Mesodermal cell (in vitro differentiated cells): Measurements from ENCODE around the gene TCAF1.
"Not testable (repeated sequence)": the region's sequence is repeated elsewhere in the genome, so short reads cannot be mapped to it uniquely, and the experiment has no call there.

Source experiments
- H3K27ac ChIP-seq: 2 replicates; pipeline ENCODE4 v1.7.0; 2013; ENCODE audit warnings: mild to moderate bottlenecking, low read depth, low read length, moderate library complexity; ENCODE audit not compliant: severe bottlenecking
- H3K36me3 ChIP-seq: 2 replicates; pipeline ENCODE4 v1.7.1; 2013; ENCODE audit warnings: mild to moderate bottlenecking, low read length, moderate library complexity; ENCODE audit not compliant: control insufficient read depth, insufficient read depth
- H3K4me1 ChIP-seq: one replicate; pipeline ENCODE4 v1.7.1; 2013; ENCODE audit warnings: mild to moderate bottlenecking, low read length; ENCODE audit not compliant: insufficient read depth, control insufficient read depth, poor library complexity, severe bottlenecking
- H3K4me3 ChIP-seq: 2 replicates; pipeline ENCODE4 v1.7.0; 2013; ENCODE audit warnings: low read length, control low read depth, mild to moderate bottlenecking; ENCODE audit not compliant: insufficient read depth, poor library complexity, severe bottlenecking; ENCODE audit errors: extremely low read depth
- H3K9me3 ChIP-seq: 2 replicates; pipeline ENCODE4 v1.7.1; 2013; ENCODE audit warnings: mild to moderate bottlenecking, low read length, moderate library complexity; ENCODE audit not compliant: control insufficient read depth
- WGBS, 2 experiments: methylation state at CpG; one replicate each; pipeline ENCODE4 v1.1.5; 2013; ENCODE audit warnings: missing lambda C conversion rate in 2 of 2; ENCODE audit not compliant: insufficient coverage in 2 of 2; 5-methylcytosine and 5-hydroxymethylcytosine counted together

Gene TCAF1

DNA sequence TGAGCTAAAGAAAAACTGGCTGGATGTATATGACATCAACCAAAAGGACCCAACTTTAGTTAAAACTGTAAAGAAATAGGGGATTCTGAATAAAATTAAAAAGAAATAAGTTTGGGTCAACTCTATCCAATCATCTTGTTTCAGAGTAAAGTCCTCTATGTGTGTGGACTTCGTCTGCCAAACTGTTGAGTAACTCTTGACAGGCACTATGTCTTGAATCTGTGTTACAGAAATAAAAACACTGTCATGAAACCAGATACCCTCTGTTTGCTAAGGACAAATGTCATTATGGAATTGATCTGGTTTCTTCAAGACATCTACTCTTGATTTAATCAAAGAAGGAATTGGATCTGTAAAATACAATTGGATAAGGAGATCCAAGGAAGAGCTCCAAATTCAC, 46.5 kb downstream of the TCAF1 start:
- H3K4me1 ChIP-seq, H3K9me3 ChIP-seq, H3K4me3 ChIP-seq, H3K36me3 ChIP-seq, H3K27ac ChIP-seq: not testable (repeated sequence)
- no CpG with 5 or more reads among the region's 1 CpG for WGBS, 2 experiments

DNA sequence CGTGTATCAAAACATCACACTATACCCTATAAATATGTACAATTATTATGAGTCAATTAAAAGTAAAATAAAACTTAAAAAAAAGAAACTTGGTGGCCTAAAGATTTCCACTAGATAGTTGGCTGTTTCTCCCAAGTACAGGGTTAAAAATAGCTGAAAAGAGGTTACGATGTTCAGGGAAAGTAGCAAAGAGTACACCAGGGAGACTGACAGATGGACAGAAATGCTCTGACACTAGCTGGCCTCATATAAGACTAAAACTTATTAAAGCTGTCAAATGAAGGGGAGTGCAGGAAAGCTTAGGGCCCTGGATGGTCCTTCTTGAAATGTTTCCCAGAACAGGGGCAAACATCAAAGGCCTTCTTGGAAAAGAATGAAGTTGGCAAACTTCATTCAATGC, 51.3 kb downstream of the TCAF1 start:
- H3K36me3 ChIP-seq: peaks cover 6% of the 10 kb centered on the region
- WGBS, 2 experiments: 93 to 94% methylated on average over 1 of the region's 2 CpGs
- H3K9me3 ChIP-seq: no peaks in the 10 kb centered on the region
- H3K4me3 ChIP-seq: no peak overlapping the region
- H3K27ac ChIP-seq: no peak overlapping the region
- H3K4me1 ChIP-seq: no peaks in the 10 kb centered on the region

DNA sequence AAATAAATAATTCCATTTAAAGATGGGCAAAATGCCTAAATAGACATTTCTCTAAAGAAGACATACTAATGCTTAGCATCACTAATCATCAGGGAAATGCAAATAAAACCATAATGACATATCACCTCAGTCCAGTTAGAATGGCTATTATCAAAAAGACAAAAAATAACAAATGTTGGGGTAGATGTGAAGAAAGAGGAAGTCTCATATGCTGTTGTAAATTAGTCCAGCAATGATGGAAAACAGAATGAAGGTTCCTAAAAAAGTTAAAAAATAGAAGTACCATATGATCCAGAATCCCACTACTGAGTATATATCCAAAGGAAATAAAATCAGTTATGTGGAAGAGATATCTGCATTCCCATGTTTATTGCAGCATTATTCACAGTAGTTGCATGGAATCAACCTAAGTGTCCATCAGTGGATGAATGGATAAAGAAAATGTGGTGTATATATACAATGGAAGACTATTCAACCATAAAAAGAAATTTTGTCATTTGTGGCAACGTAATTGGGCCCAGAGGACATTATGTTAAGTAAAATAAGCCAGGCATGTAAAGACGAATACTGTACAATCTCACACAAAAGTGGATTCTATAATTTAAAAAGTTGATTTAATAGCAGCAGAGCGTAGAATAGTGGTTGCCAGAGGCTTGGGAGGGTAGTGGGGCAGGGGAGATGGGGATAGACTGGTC, 52.0 kb downstream of the TCAF1 start:
- Histone ChIP-seq H3K36me3 (peaks cover 6% of the 10 kb centered on the region), H3K27ac (no peak overlapping the region), H3K9me3 (no peaks in the 10 kb centered on the region), H3K4me1 (no peaks in the 10 kb centered on the region), H3K4me3 (no peak overlapping the region)
- 74 to 95% methylated on average over 2 to 3 of the region's 3 CpGs for WGBS, 2 experiments

DNA sequence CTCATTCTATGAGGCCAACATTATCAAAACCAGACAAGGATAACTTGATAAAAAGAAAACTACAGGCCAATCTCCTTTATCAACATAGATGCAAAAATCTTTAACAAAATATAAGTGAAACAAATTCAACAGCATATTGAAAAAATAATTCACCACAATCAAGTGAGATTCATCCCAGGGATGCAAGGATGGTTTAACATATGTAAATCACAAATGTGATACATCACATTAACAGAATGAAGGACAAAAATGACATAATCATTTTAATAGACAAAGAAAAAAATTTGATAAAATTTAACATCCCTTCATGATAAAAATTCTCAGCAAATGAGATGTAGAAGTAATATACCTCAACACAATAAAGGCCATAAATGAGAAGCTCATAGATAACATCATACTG, 53.8 kb downstream of the TCAF1 start:
- Histone ChIP-seq H3K4me1 (no peaks in the 10 kb centered on the region), H3K27ac (no peak overlapping the region), H3K9me3 (no peaks in the 10 kb centered on the region), H3K36me3 (peaks cover 6% of the 10 kb centered on the region), H3K4me3 (no peak overlapping the region)

DNA sequence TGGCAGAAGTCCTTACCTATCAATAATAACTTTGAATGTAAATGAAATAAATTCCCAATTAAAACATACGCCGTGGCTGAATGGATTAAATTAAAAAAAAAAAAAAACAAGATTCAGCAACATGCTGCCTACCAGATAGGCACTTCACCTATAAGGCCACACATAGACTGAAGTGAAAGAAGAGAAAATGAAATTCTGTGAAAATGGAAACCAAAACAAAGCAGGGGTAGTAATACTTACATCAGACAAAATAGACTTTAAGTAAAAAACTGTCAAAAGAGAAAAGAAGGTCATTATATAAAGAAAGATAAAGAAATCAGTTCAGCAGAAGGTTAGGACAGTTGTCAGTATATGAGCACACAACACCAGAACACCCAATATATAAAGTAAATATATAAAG, 55.3 kb downstream of the TCAF1 start:
- no peaks in the 10 kb centered on the region for H3K4me1 ChIP-seq
- no CpG with 5 or more reads among the region's 2 CpGs for WGBS, 2 experiments
- H3K36me3 ChIP-seq: peaks cover 6% of the 10 kb centered on the region
- no peak overlapping the region for H3K27ac ChIP-seq
- no peak overlapping the region for H3K4me3 ChIP-seq
- H3K9me3 ChIP-seq: no peaks in the 10 kb centered on the region

DNA sequence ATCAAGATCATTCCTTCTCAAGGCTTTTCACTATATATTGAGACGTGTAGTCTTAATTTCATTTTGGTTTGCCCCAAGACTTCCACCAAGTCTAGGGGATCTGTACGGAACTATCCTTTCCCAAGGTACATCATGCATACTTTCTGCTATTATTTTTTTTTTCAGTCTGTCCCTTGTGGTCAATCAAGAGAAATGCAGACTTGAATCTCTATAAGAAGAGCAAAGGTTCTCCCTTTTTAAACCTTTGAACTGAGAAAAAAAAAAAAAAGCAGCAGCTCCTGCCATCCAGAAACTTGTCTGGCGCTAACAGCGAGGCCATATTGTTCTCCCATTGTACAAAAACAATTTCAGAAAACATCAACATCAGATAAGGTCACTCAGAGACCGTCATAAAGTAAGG, 60.3 kb downstream of the TCAF1 start:
- not testable (repeated sequence) for H3K9me3 ChIP-seq, H3K4me3 ChIP-seq, H3K27ac ChIP-seq, H3K4me1 ChIP-seq, H3K36me3 ChIP-seq
- no CpG with 5 or more reads among the region's 5 CpGs for WGBS, 2 experiments

DNA sequence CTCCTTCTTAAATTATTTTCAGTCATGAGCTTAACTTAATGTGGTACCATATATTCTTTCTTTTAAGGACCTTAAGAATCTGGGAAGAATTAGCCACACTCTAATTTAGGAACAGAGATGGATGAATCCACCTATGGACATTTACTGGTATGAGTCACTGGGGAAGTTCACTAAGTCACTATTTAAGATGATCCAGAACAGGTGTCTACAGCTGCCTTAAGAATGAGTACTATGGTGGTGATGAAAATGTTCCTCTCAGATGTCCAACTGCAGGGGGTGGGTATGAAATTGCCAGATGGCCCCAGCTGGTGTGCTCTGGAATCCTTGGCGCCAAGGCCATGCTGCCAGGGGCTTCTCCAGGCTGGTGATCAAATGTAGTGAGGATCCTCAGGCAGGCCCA, 61.9 kb downstream of the TCAF1 start:
- H3K9me3 ChIP-seq, H3K27ac ChIP-seq, H3K4me3 ChIP-seq, H3K36me3 ChIP-seq, H3K4me1 ChIP-seq: not testable (repeated sequence)
- WGBS, 2 experiments: no CpG with 5 or more reads among the region's 1 CpG

DNA sequence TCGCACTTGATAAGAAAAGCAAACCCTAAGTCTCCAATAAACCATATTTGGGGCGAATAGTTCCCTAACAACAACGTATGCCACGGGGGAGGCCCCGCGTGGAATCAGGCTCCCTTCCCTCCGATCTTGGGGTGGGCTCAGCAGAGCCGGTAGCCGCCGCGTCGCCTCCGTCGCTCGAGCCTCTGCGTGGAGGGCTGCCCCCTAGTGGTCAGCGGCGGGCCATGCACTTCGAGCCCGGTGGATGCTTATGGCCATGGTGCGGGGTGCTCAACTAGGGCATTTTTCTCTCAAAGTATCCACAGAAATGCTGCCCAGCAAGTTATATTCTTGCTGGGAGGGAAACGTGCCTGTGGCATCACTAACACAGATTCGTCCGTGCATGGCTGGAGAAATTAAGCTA, 64.8 kb downstream of the TCAF1 start:
- no CpG with 5 or more reads among the region's 24 CpGs for WGBS, 2 experiments
- not testable (repeated sequence) for H3K4me1 ChIP-seq, H3K36me3 ChIP-seq, H3K9me3 ChIP-seq, H3K4me3 ChIP-seq, H3K27ac ChIP-seq

DNA sequence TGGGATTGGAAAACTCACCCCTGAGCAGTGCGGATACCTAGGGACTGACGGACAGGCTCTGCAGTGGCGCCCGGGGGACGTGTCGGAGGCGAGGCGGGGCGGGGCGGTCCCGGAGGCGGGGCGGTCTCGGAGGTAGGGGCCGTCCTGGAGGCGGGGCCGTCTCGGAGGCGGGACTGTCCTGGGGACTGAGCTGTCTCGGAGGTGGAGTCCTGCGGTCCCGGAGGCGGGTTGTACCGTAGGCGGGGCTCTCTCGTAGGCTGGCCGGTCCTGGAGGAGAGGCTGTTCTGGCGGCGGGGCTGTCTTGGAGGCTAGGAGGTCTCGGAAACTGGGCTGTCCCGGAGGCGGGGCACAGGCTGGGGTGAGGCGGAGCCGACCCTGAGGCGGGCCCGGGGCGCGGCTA, 65.4 kb downstream of the TCAF1 start:
- not testable (repeated sequence) for H3K36me3 ChIP-seq, H3K27ac ChIP-seq, H3K9me3 ChIP-seq, H3K4me1 ChIP-seq
- WGBS, 2 experiments: 0% methylated on average over 1 to 5 of the region's 38 CpGs
- H3K4me3 ChIP-seq: peak overlapping the region; percentile 28

DNA sequence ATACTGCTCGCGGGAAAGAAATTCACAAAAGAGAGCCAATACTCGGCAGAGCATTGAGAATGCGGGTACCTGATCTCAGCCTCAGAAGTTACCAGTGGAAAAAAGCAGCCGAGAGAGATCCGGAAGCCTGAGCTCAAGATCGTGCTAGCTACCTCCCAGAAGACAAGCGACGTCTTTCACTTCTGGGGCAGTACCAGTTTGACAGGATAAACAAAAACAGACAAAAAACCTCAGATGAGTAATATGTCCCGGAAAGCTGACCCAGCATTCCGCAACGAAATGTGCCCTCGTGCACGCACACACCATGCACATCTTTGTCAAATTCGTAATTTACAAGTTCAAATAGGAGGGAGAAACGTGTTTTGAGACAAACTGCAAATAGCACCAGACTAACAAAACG, 65.9 kb downstream of the TCAF1 start:
- peak overlapping the region; percentile 28 for H3K4me3 ChIP-seq
- not testable (repeated sequence) for H3K4me1 ChIP-seq, H3K36me3 ChIP-seq, H3K27ac ChIP-seq, H3K9me3 ChIP-seq
- no CpG with 5 or more reads among the region's 17 CpGs for WGBS, 2 experiments

DNA sequence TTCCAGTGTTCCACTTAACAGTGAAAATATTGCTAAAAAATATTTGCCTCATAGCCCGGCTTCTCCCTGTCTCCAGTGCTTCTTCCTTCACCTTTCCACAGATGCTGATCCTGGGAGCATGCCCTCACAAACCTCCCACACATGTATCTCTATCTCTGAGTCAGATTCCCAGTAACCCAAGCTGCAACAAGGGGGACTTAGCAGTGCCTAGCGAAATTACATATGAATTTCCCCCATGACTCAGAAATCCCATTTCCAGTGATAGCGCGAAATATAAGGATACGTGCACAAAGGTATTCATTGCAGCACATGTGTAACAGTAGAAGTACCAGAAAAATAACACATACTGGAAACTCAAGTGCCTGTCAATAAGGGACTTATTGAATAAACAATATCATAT, 75.4 kb downstream of the TCAF1 start:
- not testable (repeated sequence) for H3K4me1 ChIP-seq, H3K27ac ChIP-seq, H3K4me3 ChIP-seq, H3K36me3 ChIP-seq, H3K9me3 ChIP-seq
- no CpG with 5 or more reads among the region's 5 CpGs for WGBS, 2 experiments
